ENCODE results near the gene XAGE2. TPM values are rescaled to one million over a fixed set of nuclear protein-coding genes. Genes with fewer than 3 reads are reported as not detected.
A peak's percentile ranks its signal among the peaks of the same experiment; 100 is the strongest.

The XAGE2 gene
- total and polyA plus RNA-seq, 9 of the 15 experiments (the other 6 are each of a cell fraction or from before 2014, with no cell fraction given): 0.14 to 0.36 (median 0.21) TPM; not detected in 6

GRCh38 chrX:52346174-52347165 is 22.4 kb upstream of the XAGE2 start (continued):
- TF ChIP-seq NR1H2 (CRISPR knock-in tag; IDR thresholded peaks at IDR 0.05) (no peak), BRF2 (IDR thresholded peaks at IDR 0.05; ENCODE audit: borderline replicate concordance, insufficient read depth, insufficient read length) (no peak), CREB1 (IDR thresholded peaks at IDR 0.05) (0 out of 2 replicates have a peak, but pooled peaks have one; percentile 38), CREB1 (CRISPR knock-in tag; IDR thresholded peaks at IDR 0.05) (no peak), DACH1 (IDR thresholded peaks at IDR 0.05; ENCODE audit: partially characterized antibody) (no peak), LEF1 (IDR thresholded peaks at IDR 0.05) (no peak)

GRCh38 chrX:52349681-52350080 is 19.1 kb upstream of the XAGE2 start:
- no peaks in the 10 kb centered on the region for H3K9me1 ChIP-seq (ENCODE audit: control insufficient read depth, insufficient read depth, low read length)
- no peaks in the 10 kb centered on the region for H3K9me3 ChIP-seq (replicated peaks; ENCODE audit: control insufficient read depth, insufficient read depth, low read depth, low read length)
- no peak overlapping the region for H3K4me2 ChIP-seq (ENCODE audit: insufficient read depth, low read length)
- H3K27ac ChIP-seq (ENCODE audit: extremely low read depth, low read depth, low read length): no peak overlapping the region
- DNase-seq (ENCODE audit: extremely low read depth in 1 of 4, low spot score in 3 of 4) (no peak), ATAC-seq (no peak), FAIRE-seq (no peak)
- H3K27me3 ChIP-seq (ENCODE audit: control insufficient read depth in 2 of 2, insufficient read depth in 2 of 2, low read length in 2 of 2): no peaks in the 10 kb centered on the region
- 24% methylated on average over 4 of the region's 6 CpGs for WGBS (ENCODE audit: insufficient coverage, low coverage, missing lambda C conversion rate)
- H3K9ac ChIP-seq (ENCODE audit: insufficient read depth in 1 of 2, low read depth in 2 of 2, low read length in 2 of 2): no peak overlapping the region
- ChIA-PET CTCF (ENCODE audit: low intra/inter-chr PET ratio) (no interaction called here), POLR2A (no interaction called here)
- no peaks in the 10 kb centered on the region for H3K79me2 ChIP-seq (ENCODE audit: control insufficient read depth, insufficient read depth, low read length)
- peaks cover 7 to 12% of the 10 kb centered on the region in 2 experiments; a peak in 3 of 5 replicates for H3K4me1 ChIP-seq (replicated peaks in 1 of 2; ENCODE audit: control insufficient read depth in 2 of 2, insufficient read depth in 2 of 2, low read length in 2 of 2)
- no TSS peak for BruUV-seq (replicated peaks)
- H4K20me1 ChIP-seq (replicated peaks; ENCODE audit: control insufficient read depth, insufficient read depth, low read length): no peaks in the 10 kb centered on the region
- intact Hi-C loops (cut with micrococcal nuclease): no loop called here
- no peak overlapping the region for H2AFZ ChIP-seq (ENCODE audit: low read depth, low read length)
- H3K4me3 ChIP-seq: no peak overlapping the region
- in situ Hi-C loops (cut with MboI): no loop called here
- H3K36me3 ChIP-seq (ENCODE audit: control insufficient read depth, insufficient read depth, low read length): no peaks in the 10 kb centered on the region
- TF ChIP-seq E2F5 (CRISPR knock-in tag; IDR thresholded peaks at IDR 0.05) (no peak), ZNF644 (tag; IDR thresholded peaks at IDR 0.05; ENCODE audit: low read depth) (no peak), BRF2 (IDR thresholded peaks at IDR 0.05; ENCODE audit: borderline replicate concordance, insufficient read depth, insufficient read length) (no peak), SMARCC2 (IDR thresholded peaks at IDR 0.05; ENCODE audit: low read depth) (no peak), GABPB2 (CRISPR knock-in tag; conservative IDR thresholded peaks at IDR 0.05) (no peak), USF1 (CRISPR knock-in tag; IDR thresholded peaks at IDR 0.05) (no peak), RBM15 (IDR thresholded peaks at IDR 0.05; ENCODE audit: insufficient read depth, low read length) (no peak), KDM1A (IDR thresholded peaks at IDR 0.05) (no peak), NFE2L1 (tag; IDR thresholded peaks at IDR 0.05; ENCODE audit: borderline replicate concordance, low read depth) (no peak)
